A673 (cell line): ENCODE measurements around the gene RANBP3. TPM values are rescaled to one million over a fixed set of nuclear protein-coding genes. Genes with fewer than 3 reads are reported as not detected.
A peak's percentile ranks its signal among the peaks of the same experiment; 100 is the strongest.
"Not testable (repeated sequence)": the region's sequence is repeated elsewhere in the genome, so short reads cannot be mapped to it uniquely, and the experiment has no call there.

Experiments used
- Bru-seq: library from RNA; stranded (reverse); fragments of 400-500 nt; gene quantifications from one replicate; lab custom pipeline; 2021; lab: Mats Ljungman, UMichigan
- BruChase-seq, 2 experiments: library from RNA; stranded (reverse); fragments of 400-500 nt; gene quantifications; one replicate each; lab custom pipeline; 2021; lab: Mats Ljungman, UMichigan
- BruUV-seq: library from RNA; stranded (reverse); fragments of 400-500 nt; replicated peaks from 2 replicates; lab custom pipeline; 2021; lab: Mats Ljungman, UMichigan
- CTCF ChIA-PET: fragments of 300-600 bp; sonication (Branson Sonifier 250); formaldehyde crosslinking; loops from one replicate; lab custom pipeline; 2022; ENCODE audit warnings: antibody characterized with exemption; lab: Charles Lee
- POLR2A ChIA-PET: fragments of 300-600 bp; sonication (Branson Sonifier 250); formaldehyde crosslinking; loops from one replicate; lab custom pipeline; 2022; ENCODE audit warnings: antibody characterized with exemption; ENCODE audit not compliant: low non-redundant PET; lab: Charles Lee
- DNase-seq: peaks from one replicate; pipeline ENCODE4 v3.0.0-alpha.2; 2015; ENCODE audit warnings: low spot score
- H3K27ac ChIP-seq: fragments of 200-600 bp; sonication (generic); 2 replicates; pipeline ENCODE4 v1.5.1; 2016; ENCODE audit warnings: mixed run types, low read depth, mild to moderate bottlenecking, mixed read lengths, antibody characterized with exemption, low read length; ENCODE audit not compliant: poor library complexity, severe bottlenecking
- H3K27me3 ChIP-seq: fragments of 200-600 bp; sonication (generic); replicated peaks from 2 replicates; pipeline ENCODE4 v1.6.1; 2017; ENCODE audit warnings: mixed run types, low read depth, mild to moderate bottlenecking, mixed read lengths, antibody characterized with exemption, low read length; ENCODE audit not compliant: insufficient read depth, poor library complexity
- H3K36me3 ChIP-seq: fragments of 200-600 bp; sonication (generic); 2 replicates; pipeline ENCODE4 v1.6.1; 2016; ENCODE audit warnings: mixed run types, mild to moderate bottlenecking, mixed read lengths, antibody characterized with exemption, low read length; ENCODE audit not compliant: insufficient read depth, poor library complexity, severe bottlenecking
- H3K4me1 ChIP-seq: fragments of 200-600 bp; sonication (generic); 2 replicates; pipeline ENCODE4 v1.6.1; 2017; ENCODE audit warnings: mixed run types, mild to moderate bottlenecking, mixed read lengths, antibody characterized with exemption, low read length; ENCODE audit not compliant: insufficient read depth, poor library complexity, severe bottlenecking
- H3K4me3 ChIP-seq: fragments of 200-600 bp; sonication (generic); 2 replicates; pipeline ENCODE4 v1.5.1; 2016; ENCODE audit warnings: low read depth, mixed run types, mild to moderate bottlenecking, mixed read lengths, low read length; ENCODE audit not compliant: poor library complexity, severe bottlenecking
- H3K9me3 ChIP-seq: fragments of 200-600 bp; sonication (generic); 2 replicates; pipeline ENCODE4 v1.6.1; 2016; ENCODE audit warnings: mixed run types, low read depth, mild to moderate bottlenecking, mixed read lengths, antibody characterized with exemption, low read length; ENCODE audit not compliant: poor library complexity, severe bottlenecking
- EZH2 ChIP-seq: fragments of 200-600 bp; sonication (generic); IDR thresholded peaks from 2 replicates; pipeline ENCODE4 v1.6.1; 2017; ENCODE audit warnings: borderline replicate concordance, low read depth, mild to moderate bottlenecking, mixed read lengths, antibody characterized with exemption, low read length; ENCODE audit not compliant: poor library complexity, severe bottlenecking
- intact Hi-C: fragments of 100-400 bp; cut with micrococcal nuclease; formaldehyde crosslinking; loops from one replicate; pipeline ENCODE4 v1.10.0; 2022; ENCODE audit not compliant: unreplicated experiment
- long read RNA-seq: library from polyadenylated mRNA; stranded (forward); transcript quantifications from one replicate; pipeline ENCODE4 v2.0.0, GENCODE V29; 2022
- total RNA-seq: library from RNA; stranded (reverse); gene quantifications from 2 replicates; pipeline ENCODE4 v1.2.3, GENCODE V29; 2021
- TF ChIP-seq, protein P1 (sequence below): fragments of 300-800, 200-600 bp; sonication (generic); conservative IDR thresholded peaks from 2 replicates; pipeline ENCODE4 v1.5.1; 2017; ENCODE audit warnings: low read depth, mild to moderate bottlenecking, antibody characterized with exemption, low read length, moderate library complexity, mixed read lengths

RANBP3 gene, protein sequence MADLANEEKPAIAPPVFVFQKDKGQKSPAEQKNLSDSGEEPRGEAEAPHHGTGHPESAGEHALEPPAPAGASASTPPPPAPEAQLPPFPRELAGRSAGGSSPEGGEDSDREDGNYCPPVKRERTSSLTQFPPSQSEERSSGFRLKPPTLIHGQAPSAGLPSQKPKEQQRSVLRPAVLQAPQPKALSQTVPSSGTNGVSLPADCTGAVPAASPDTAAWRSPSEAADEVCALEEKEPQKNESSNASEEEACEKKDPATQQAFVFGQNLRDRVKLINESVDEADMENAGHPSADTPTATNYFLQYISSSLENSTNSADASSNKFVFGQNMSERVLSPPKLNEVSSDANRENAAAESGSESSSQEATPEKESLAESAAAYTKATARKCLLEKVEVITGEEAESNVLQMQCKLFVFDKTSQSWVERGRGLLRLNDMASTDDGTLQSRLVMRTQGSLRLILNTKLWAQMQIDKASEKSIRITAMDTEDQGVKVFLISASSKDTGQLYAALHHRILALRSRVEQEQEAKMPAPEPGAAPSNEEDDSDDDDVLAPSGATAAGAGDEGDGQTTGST
- 126 and 130 TPM in 2 replicates for total RNA-seq
- Bru-seq, nascent RNA, result percentile 84 among the genes with signal in this experiment
- percentile 89 among the genes with signal in this experiment for BruChase-seq, experiment 1, labeled RNA remaining after a 2-hour chase
- BruChase-seq, experiment 2, labeled RNA remaining after a 6-hour chase, result percentile 84 among the genes with signal in this experiment
- long read RNA-seq, transcript RANBP3-201 (16 exons, 1,762 nt), result major isoform, 87 of 237 reads
- long read RNA-seq, transcript RANBP3-220 (16 exons, 1,783 nt), result minor isoform, 80 of 237 reads
- long read RNA-seq, transcript RANBP3-202 (17 exons, 3,233 nt), result minor isoform, 5 of 237 reads
- long read RNA-seq, partial matches to known transcripts, result 9 of 237 reads
- long read RNA-seq, other reads (novel, unspliced or antisense), result 52 of 237 reads

DNA sequence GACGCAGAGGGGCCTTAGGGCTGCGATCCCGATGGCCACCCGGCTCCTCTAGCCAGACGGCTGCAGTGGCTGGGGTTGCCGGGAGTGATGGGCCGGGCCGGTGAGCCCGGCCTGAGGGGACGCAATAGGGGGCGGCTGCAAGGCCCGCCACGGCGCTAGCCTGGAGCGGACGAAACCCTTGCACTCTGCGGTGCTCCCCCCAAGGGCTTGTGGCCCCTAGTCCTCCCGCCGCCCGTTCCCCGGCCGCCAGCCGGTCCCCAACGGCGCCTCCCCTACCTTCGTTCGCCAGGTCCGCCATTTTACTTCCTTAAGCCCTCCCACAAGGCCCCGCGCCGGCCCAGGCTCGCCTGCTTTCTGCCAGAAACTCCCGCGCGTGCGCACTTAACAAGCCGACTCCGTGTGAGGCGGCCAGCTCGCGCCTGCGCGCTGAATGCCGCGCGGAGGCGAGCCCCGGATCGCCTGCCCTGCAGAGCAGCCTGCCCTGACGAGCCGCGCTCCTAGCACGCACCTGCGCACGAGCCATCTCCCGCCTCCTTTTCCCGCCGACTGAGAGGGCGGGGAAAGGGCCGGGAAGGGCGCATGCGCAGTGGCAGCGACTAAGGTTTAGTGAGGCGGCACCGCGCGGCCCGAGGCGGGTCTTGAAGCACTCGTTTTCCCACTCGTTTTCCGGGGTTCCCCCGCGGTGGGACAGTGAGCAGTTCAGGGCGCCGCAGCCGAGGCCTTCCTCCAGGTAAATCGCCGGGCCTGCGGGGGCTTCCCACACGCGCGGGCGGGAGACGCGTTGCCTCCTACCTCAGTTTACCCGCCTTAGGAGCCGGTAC, at the start of gene RANBP3:
Gene RANBP3, minus strand, starts transcription at position 356 of the 821 bp plus-strand sequence. Its CDS starts 58 bp downstream, at position 298.
- peak; percentile 99 for DNase-seq
- Histone ChIP-seq H3K9me3 (no peaks in the 10 kb centered on the region), H3K27me3 (no peaks in the 10 kb centered on the region), H3K4me1 (peaks cover 30% of the 10 kb centered on the region), H3K4me3 (peak within 1 kb of the TSS; percentile 96), H3K27ac (peak within 1 kb of the TSS; percentile 90), H3K36me3 (peaks cover 12% of the 10 kb centered on the region)
- no peak for TF ChIP-seq EZH2
- TF ChIP-seq, protein P1, sequence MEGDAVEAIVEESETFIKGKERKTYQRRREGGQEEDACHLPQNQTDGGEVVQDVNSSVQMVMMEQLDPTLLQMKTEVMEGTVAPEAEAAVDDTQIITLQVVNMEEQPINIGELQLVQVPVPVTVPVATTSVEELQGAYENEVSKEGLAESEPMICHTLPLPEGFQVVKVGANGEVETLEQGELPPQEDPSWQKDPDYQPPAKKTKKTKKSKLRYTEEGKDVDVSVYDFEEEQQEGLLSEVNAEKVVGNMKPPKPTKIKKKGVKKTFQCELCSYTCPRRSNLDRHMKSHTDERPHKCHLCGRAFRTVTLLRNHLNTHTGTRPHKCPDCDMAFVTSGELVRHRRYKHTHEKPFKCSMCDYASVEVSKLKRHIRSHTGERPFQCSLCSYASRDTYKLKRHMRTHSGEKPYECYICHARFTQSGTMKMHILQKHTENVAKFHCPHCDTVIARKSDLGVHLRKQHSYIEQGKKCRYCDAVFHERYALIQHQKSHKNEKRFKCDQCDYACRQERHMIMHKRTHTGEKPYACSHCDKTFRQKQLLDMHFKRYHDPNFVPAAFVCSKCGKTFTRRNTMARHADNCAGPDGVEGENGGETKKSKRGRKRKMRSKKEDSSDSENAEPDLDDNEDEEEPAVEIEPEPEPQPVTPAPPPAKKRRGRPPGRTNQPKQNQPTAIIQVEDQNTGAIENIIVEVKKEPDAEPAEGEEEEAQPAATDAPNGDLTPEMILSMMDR, result no peak
- no TSS peak for BruUV-seq
- intact Hi-C loops, result no loop called here
- CTCF ChIA-PET, result interaction anchor here (0.6 to 2.9 kb wide), 4 partner anchors 10 to 183 kb away, joined by 3 to 17 read pairs (median 3); no protein-coding TSS in a partner anchor
- POLR2A ChIA-PET, result no interaction called here

DNA sequence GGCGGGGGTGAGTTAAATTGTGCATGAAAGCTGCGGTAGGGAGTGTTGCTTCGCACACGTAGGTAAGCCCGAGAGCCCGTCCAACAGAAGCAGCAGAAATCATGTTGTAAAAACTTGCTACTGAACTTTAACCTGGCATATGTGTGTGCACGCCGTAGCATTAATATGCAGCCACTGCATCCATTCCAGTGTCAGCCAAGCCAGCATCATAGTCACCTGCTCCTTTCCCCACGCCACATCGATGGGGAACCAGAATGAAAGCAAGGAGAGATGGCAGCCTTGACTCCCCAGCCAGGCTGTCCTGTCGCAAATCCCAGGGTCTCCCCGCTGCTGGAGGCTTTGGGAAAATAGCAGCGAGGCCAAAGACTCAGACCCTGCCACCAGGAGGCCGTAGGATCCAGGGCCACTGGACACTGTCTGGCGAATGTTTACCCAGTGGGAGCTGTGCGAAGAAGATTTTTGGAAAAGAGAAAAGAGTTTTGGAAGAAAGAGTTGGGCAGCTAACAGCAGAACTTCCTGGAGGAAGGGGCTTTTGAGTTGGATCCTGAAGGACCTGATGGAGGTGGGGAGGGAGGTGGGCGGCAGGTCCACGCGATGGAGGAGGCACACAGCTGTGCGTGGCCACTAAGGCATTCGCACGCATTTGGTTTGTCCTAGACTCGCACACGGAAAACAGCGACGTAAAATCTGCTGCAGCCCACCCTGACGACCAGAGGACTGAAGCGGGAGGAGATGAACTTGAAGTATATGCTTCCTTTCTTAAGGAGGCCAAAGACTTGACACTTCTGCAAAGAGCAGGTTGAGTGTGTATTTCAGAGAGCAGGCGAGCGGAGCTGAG, 48.7 kb upstream of the RANBP3 start:
- Histone ChIP-seq H3K9me3 (peaks cover 3% of the 10 kb centered on the region), H3K36me3 (no peaks in the 10 kb centered on the region), H3K27me3 (no peaks in the 10 kb centered on the region), H3K4me3 (no peak overlapping the region), H3K27ac (no peak overlapping the region), H3K4me1 (no peaks in the 10 kb centered on the region)
- BruUV-seq, result no TSS peak
- CTCF ChIA-PET, result interaction anchor here (1.8 kb wide), 1 partner anchor 99 kb away, joined by 4 read pairs; no protein-coding TSS in a partner anchor
- TF ChIP-seq, protein P1, result no peak
- TF ChIP-seq EZH2, result no peak
- POLR2A ChIA-PET, result no interaction called here
- no peak for DNase-seq
- intact Hi-C loops, result no loop called here

DNA sequence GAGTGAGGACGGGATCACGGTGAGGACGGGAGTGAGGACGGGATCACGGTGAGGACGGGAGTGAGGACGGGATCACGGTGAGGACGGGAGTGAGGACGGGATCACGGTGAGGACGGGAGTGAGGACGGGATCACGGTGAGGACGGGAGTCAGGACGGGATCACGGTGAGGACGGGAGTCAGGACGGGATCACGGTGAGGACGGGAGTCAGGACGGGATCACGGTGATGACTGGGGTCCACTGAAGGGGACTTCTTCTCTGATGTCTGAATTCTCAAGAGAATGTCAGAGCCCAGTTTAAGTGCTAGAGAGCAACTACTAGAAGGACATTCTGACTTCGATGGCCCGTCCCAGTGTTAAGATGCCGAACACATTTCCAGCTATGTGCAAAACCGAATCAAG, 46.8 kb upstream of the RANBP3 start:
- H3K4me3 ChIP-seq, H3K27ac ChIP-seq, POLR2A ChIA-PET, H3K9me3 ChIP-seq, intact Hi-C loops, H3K27me3 ChIP-seq, H3K4me1 ChIP-seq, DNase-seq, CTCF ChIA-PET, H3K36me3 ChIP-seq, BruUV-seq: not testable (repeated sequence)
